BJ (cell line): Measurements from ENCODE around the gene AP1B1. TPM values are rescaled to one million over a fixed set of nuclear protein-coding genes. Genes with fewer than 3 reads are reported as not detected.

Source experiments
- CTCF ChIA-PET: fragments of 350-600 bp; formaldehyde crosslinking; extraction: SDS; loops from one replicate; lab custom pipeline; 2021; ENCODE audit warnings: antibody characterized with exemption, inconsistent platforms; lab: Yijun Ruan, JAX
- POLR2A ChIA-PET: fragments of 300-600 bp; sonication (Branson Sonifier 250); formaldehyde crosslinking; extraction: SDS; loops from one replicate; lab custom pipeline; 2021; ENCODE audit warnings: antibody characterized with exemption; lab: Charles Lee
- DNase-seq: peaks from one replicate; pipeline ENCODE4 v3.0.0-alpha.2; 2011; ENCODE audit warnings: low read depth
- H3K27me3 ChIP-seq: 2 replicates; pipeline ENCODE4 v1.6.0; 2011; ENCODE audit warnings: low read length; ENCODE audit not compliant: control insufficient read depth, insufficient read depth
- H3K36me3 ChIP-seq: 2 replicates; pipeline ENCODE4 v1.5.1; 2011; ENCODE audit warnings: low read length; ENCODE audit not compliant: control insufficient read depth, insufficient read depth
- H3K4me3 ChIP-seq: 2 replicates; pipeline ENCODE4 v1.5.1; 2011; ENCODE audit warnings: low read depth, mild to moderate bottlenecking, control low read depth, low read length
- CTCF ChIP-seq: IDR thresholded peaks from 2 replicates; pipeline ENCODE4 v1.5.1; 2011; ENCODE audit warnings: low read depth, mild to moderate bottlenecking, control low read depth, inconsistent platforms, low read length, moderate library complexity; ENCODE audit not compliant: insufficient read depth
- polyA plus RNA-seq: library from polyadenylated mRNA; depleted of rRNA; stranded (reverse); fragments of >200 nt; gene quantifications from 2 replicates; pipeline ENCODE4 v1.2.3, GENCODE V29; 2011

Gene AP1B1
- polyA plus RNA-seq, 1 experiment, result 75.0 TPM

GRCh38 chr22:29305836-29306174 lies 82.6 kb downstream of the AP1B1 start:
- Histone ChIP-seq H3K4me3 (no peak overlapping the region), H3K27me3 (no peaks in the 10 kb centered on the region), H3K36me3 (peaks cover 5% of the 10 kb centered on the region; the same call in 1 of the 2 replicates)
- CTCF ChIA-PET, result interaction anchor here (0.7 to 6.7 kb wide), 6 partner anchors 13 to 80 kb away, joined by 3 to 69 read pairs (median 4); no protein-coding TSS in a partner anchor
- no peak for TF ChIP-seq CTCF
- no peak for DNase-seq
- POLR2A ChIA-PET, result no interaction called here

DNA sequence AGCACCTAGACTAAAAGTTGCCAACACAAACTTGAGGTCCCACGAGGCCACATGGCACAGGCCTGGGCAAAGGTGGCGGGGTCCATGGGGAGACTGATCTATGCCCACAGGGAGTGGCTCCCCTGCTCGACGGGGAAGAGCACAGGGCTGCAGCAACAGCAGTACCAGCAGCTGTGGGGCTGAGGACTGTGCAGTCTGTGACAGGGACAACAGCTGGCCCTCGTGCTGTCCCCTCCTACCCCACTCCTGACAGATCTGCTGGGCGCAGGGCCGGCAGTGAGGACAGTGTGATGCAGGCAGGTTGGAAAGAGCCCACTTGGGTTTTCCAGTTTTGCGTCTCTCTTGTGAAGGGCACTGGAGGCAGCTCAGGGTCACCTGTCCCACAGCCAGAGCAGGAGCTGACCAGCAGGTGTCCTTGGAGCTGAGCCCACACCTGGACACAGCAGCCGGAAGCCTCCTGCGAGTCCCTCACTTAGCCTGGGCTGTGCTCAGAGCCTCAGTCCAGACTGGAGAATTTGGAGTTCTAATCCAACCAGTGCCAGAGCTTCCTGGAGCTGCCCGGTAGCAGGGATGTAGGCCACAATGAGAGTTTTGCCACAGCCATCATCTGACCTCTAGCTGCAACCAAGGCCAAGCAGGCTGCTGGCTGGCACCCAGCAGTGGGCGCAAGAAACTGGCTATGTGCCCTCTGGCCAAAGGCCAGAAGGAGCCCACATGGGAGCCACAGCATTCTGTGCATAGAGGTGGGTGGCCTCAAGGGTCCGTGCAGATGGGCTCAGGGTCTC lies 85.5 kb downstream of the AP1B1 start:
- POLR2A ChIA-PET, result no interaction called here
- Histone ChIP-seq H3K4me3 (no peak overlapping the region), H3K36me3 (peaks cover 24% of the 10 kb centered on the region), H3K27me3 (no peaks in the 10 kb centered on the region)
- CTCF ChIA-PET, result interaction anchor here (0.8 to 1.5 kb wide), 2 partner anchors 10 to 54 kb away, joined by 3 read pairs; no protein-coding TSS in a partner anchor
- no peak for TF ChIP-seq CTCF
- DNase-seq, result no peak

DNA sequence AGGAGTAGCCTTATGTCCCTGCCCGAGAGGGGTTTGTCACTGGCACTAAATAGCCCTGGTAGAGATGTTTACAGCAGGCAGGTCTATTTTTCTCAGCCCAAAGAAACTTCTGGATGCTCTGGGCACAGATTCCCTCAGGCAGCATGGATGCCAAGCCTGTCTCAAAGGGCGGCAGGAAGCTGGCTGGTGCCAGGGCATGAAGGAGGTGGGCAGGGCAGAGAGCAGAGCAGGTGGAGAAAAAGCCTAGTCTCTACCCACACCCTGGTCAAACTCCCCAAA lies 86.0 kb downstream of the AP1B1 start:
- TF ChIP-seq CTCF, result no peak
- peaks cover 28% of the 10 kb centered on the region for H3K36me3 ChIP-seq
- no peak for DNase-seq
- no peak overlapping the region for H3K4me3 ChIP-seq
- H3K27me3 ChIP-seq, result no peaks in the 10 kb centered on the region
- ChIA-PET POLR2A (no interaction called here), CTCF (interaction anchor here (1.5 kb wide), 1 partner anchor 9 kb away, joined by 3 read pairs; no protein-coding TSS in a partner anchor)

- DNase-seq, result no peak
- POLR2A ChIA-PET, result no interaction called here
- no peaks in the 10 kb centered on the region for H3K27me3 ChIP-seq
- no peak overlapping the region for H3K4me3 ChIP-seq
- peaks cover 33% of the 10 kb centered on the region for H3K36me3 ChIP-seq
- TF ChIP-seq CTCF, result no peak
- CTCF ChIA-PET, result interaction anchor here (1.0 to 1.5 kb wide), 2 partner anchors 9 to 56 kb away, joined by 3 to 6 read pairs; no protein-coding TSS in a partner anchor
Measured at GRCh38 chr22:29301716-29302401, 86.5 kb downstream of the AP1B1 start.

DNA sequence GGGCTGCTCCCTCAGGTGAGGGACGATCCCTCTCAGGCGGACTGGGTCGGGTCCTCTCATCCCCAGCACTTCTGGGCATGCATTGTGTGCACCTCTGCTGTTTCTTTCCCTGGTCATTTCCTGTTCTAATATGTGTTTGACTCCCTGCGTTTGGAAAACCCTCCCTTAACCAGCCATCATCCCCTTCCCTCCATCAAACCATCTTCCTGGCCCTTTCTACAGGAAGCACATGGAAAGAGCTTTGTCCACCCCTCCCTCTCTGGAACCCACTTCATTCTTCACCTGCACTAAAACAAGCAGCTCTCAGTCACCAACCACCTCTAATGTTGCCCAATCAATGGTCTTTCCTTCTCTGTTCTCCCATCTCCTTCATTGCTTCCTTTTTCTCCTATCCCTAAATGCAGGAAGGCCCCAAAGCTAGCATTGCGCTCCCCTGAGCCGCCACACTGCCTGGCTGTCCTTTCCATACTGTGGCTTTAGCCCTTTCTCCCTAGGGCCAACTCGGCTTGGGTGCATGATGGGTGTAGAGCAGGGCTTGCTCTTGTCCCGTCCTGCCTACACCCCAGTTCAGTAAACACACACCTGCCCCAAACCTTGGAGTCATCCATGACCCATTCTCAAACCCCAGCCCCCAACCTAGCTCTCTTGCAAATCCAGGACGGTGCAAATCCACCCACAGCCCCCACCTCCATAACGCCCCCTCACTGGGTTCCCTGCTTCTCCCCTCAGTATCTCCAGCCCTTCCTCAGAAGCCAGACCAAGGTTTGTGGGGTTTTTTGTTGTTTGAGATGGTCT lies 87.4 kb downstream of the AP1B1 start:
- peaks cover 39% of the 10 kb centered on the region for H3K36me3 ChIP-seq
- H3K27me3 ChIP-seq, result no peaks in the 10 kb centered on the region
- POLR2A ChIA-PET, result no interaction called here
- no peak overlapping the region for H3K4me3 ChIP-seq
- DNase-seq, result no peak
- TF ChIP-seq CTCF, result no peak
- CTCF ChIA-PET, result interaction anchor here (1.0 to 1.5 kb wide), 2 partner anchors 8 to 57 kb away, joined by 3 to 6 read pairs; no protein-coding TSS in a partner anchor
